ENCODE data around the gene TRAPPC12.

GRCh38 chr2:3485166-3485565 is 105.7 kb downstream of the TRAPPC12 start:
- TF ChIP-seq CTCF (IDR thresholded peaks at IDR 0.05) = no peak
- TF ChIP-seq POLR2A (IDR thresholded peaks at IDR 0.05) = no peak

All from esophagus squamous epithelium (tissue), 4 donors.